ENCODE measurements around the gene ABCC4. TPM values are rescaled to one million over a fixed set of nuclear protein-coding genes. Genes with fewer than 3 reads are reported as not detected.
"Not testable (repeated sequence)": the region's sequence is repeated elsewhere in the genome, so short reads cannot be mapped to it uniquely, and the experiment has no call there.

ABCC4 gene
- total and polyA plus RNA-seq, 4 experiments from 2014 or later: 4.8 to 10.0 (median 6.9) TPM

DNA sequence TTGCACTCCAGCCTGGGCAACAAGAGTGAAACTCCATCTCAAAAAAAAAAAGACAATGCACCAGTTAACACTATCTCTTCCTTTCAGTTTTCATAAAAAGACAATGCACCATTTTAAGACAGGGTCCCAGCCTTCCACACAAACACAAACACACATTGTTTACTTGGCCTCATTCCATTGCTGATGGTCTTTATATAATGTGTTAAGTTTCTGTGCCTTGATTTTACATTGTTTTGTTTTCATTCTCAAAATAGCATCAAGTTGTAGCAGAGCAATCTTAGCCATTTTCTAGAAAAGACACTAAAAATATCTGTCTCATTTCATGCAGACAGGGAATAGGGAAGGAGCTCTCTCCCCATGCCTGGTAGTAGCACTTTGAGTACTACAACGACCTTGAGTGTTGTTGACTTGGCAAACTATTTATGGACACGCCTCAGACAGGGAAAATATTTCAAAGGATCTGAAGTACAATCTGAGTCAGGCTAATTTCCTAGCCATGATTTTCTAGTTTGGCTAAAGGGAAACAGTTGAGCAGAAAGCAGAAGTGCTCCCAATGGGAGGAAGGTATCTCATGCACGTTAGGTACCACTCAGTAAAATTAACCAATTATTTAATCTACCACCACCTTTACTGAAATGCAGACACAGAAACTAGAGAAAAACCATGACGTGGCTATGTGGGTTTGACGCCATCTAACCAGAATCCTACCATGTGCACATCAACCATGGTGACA lies 120.6 kb downstream of the ABCC4 start:
- Histone ChIP-seq H3K36me3 (ENCODE audit: insufficient read depth, low read length) (no peaks in the 10 kb centered on the region), H3K27ac (ENCODE audit: low read depth, low read length) (no peak overlapping the region), H3K9me3 (ENCODE audit: control insufficient read depth in 1 of 2, low read length in 2 of 2) (no peaks in the 10 kb centered on the region), H3K27me3 (ENCODE audit: insufficient read depth, low read length) (no peaks in the 10 kb centered on the region), H3K4me1 (ENCODE audit: insufficient read depth, low read length) (peaks cover 58% of the 10 kb centered on the region), H3K4me3 (ENCODE audit: low read length in 2 of 2) (no peak overlapping the region)
- Mint-ChIP-seq H3K27ac (peak overlapping the region in 3 of 7 donors; percentile 4 to 68 (median 6)), H3K27me3 (no peaks in the 10 kb centered on the region), H3K4me1 (peaks cover 41 to 66% (median 58%) of the 10 kb centered on the region in 4 donors), H3K4me3 (peak overlapping the region in 2 of 8 donors; percentile 9 to 30), H3K36me3 (peaks cover 41 to 51% of the 10 kb centered on the region in 2 donors), H3K9me3 (peaks cover 1 to 22% (median 13%) of the 10 kb centered on the region in 8 donors)
- no peak for DNase-seq
- intact Hi-C loops (cut with micrococcal nuclease): no loop called here
- CTCF ChIA-PET (ENCODE audit: partially characterized antibody): interaction anchor here (1.1 to 9.1 kb wide), 5 partner anchors 10 to 220 kb away, joined by 3 to 74 read pairs (median 3); no protein-coding TSS in a partner anchor
- POLR2A ChIA-PET (ENCODE audit: partially characterized antibody): no interaction called here

GRCh38 chr13:95176611-95177259 lies 124.5 kb downstream of the ABCC4 start:
- peak overlapping the region in 7 of 8 donors; percentile 1 to 68 (median 21) for H3K4me3 Mint-ChIP-seq
- Histone ChIP-seq H3K36me3 (ENCODE audit: insufficient read depth, low read length) (no peaks in the 10 kb centered on the region), H3K27ac (ENCODE audit: low read depth, low read length) (peak overlapping the region; percentile 23), H3K9me3 (ENCODE audit: control insufficient read depth in 1 of 2, low read length in 2 of 2) (no peaks in the 10 kb centered on the region), H3K27me3 (ENCODE audit: insufficient read depth, low read length) (no peaks in the 10 kb centered on the region), H3K4me1 (ENCODE audit: insufficient read depth, low read length) (peaks cover 20% of the 10 kb centered on the region), H3K4me3 (ENCODE audit: low read length in 2 of 2) (no peak overlapping the region)
- DNase-seq: peak in 4 of 5 donors; percentile 15 to 18 (median 16)
- H3K9me3 Mint-ChIP-seq: peaks cover 1 to 22% (median 13%) of the 10 kb centered on the region in 8 donors
- peak overlapping the region; percentile 33 to 91 (median 88) for H3K27ac Mint-ChIP-seq
- intact Hi-C loops (cut with micrococcal nuclease): loop anchor here (1.0 kb wide), 1 partner anchor 9 kb away; no protein-coding TSS in a partner anchor
- H3K36me3 Mint-ChIP-seq: peaks cover 62 to 76% of the 10 kb centered on the region in 2 donors
- peaks cover 22 to 42% (median 37%) of the 10 kb centered on the region in 4 donors for H3K4me1 Mint-ChIP-seq
- ChIA-PET POLR2A (ENCODE audit: partially characterized antibody) (interaction anchor here (1.4 kb wide), 1 partner anchor 22 kb away, joined by 3 read pairs; no protein-coding TSS in a partner anchor), CTCF (ENCODE audit: partially characterized antibody) (interaction anchor here (0.8 to 9.1 kb wide), 2 partner anchors 14 to 204 kb away, joined by 3 to 74 read pairs; no protein-coding TSS in a partner anchor)
- no peaks in the 10 kb centered on the region for H3K27me3 Mint-ChIP-seq

GRCh38 chr13:95174517-95174916 lies 126.7 kb downstream of the ABCC4 start:
- intact Hi-C loops (cut with micrococcal nuclease): no loop called here
- Mint-ChIP-seq H3K36me3 (peaks cover 63 to 73% of the 10 kb centered on the region in 2 donors), H3K4me1 (peaks cover 16 to 29% (median 20%) of the 10 kb centered on the region in 4 donors), H3K27ac (peak overlapping the region in 1 of 7 donors; percentile 57), H3K27me3 (no peaks in the 10 kb centered on the region), H3K9me3 (peaks cover 0 to 11% (median 9%) of the 10 kb centered on the region in 8 donors), H3K4me3 (no peak overlapping the region)
- Histone ChIP-seq H3K4me1 (ENCODE audit: insufficient read depth, low read length) (peaks cover 15% of the 10 kb centered on the region), H3K36me3 (ENCODE audit: insufficient read depth, low read length) (no peaks in the 10 kb centered on the region), H3K9me3 (ENCODE audit: control insufficient read depth in 1 of 2, low read length in 2 of 2) (no peaks in the 10 kb centered on the region), H3K4me3 (ENCODE audit: low read length in 2 of 2) (no peak overlapping the region), H3K27me3 (ENCODE audit: insufficient read depth, low read length) (no peaks in the 10 kb centered on the region), H3K27ac (ENCODE audit: low read depth, low read length) (no peak overlapping the region)
- no peak for DNase-seq
- POLR2A ChIA-PET (ENCODE audit: partially characterized antibody): no interaction called here
- CTCF ChIA-PET (ENCODE audit: partially characterized antibody): interaction anchor here (9.1 kb wide), 1 partner anchor 16 kb away, joined by 74 read pairs; no protein-coding TSS in a partner anchor

- CTCF ChIA-PET (ENCODE audit: partially characterized antibody): no interaction called here
- H3K36me3 Mint-ChIP-seq: peaks cover 47 to 51% of the 10 kb centered on the region in 2 donors
- DNase-seq: no peak
- Histone ChIP-seq H3K36me3 (ENCODE audit: insufficient read depth, low read length) (peaks cover 4% of the 10 kb centered on the region), H3K4me3 (ENCODE audit: low read length in 2 of 2) (no peak overlapping the region), H3K27me3 (ENCODE audit: insufficient read depth, low read length) (no peaks in the 10 kb centered on the region), H3K4me1 (ENCODE audit: insufficient read depth, low read length) (no peaks in the 10 kb centered on the region), H3K27ac (ENCODE audit: low read depth, low read length) (no peak overlapping the region), H3K9me3 (ENCODE audit: control insufficient read depth in 1 of 2, low read length in 2 of 2) (no peaks in the 10 kb centered on the region)
- no peak overlapping the region for H3K4me3 Mint-ChIP-seq
- H3K9me3 Mint-ChIP-seq: no peaks in the 10 kb centered on the region
- H3K27me3 Mint-ChIP-seq: no peaks in the 10 kb centered on the region
- H3K27ac Mint-ChIP-seq: peak overlapping the region in 1 of 7 donors; percentile 75
- POLR2A ChIA-PET (ENCODE audit: partially characterized antibody): no interaction called here
- intact Hi-C loops (cut with micrococcal nuclease): no loop called here
- peaks cover 0 to 5% (median 0%) of the 10 kb centered on the region in 4 donors for H3K4me1 Mint-ChIP-seq
Observed at GRCh38 chr13:95168191-95168590, 133.1 kb downstream of the ABCC4 start.

DNA sequence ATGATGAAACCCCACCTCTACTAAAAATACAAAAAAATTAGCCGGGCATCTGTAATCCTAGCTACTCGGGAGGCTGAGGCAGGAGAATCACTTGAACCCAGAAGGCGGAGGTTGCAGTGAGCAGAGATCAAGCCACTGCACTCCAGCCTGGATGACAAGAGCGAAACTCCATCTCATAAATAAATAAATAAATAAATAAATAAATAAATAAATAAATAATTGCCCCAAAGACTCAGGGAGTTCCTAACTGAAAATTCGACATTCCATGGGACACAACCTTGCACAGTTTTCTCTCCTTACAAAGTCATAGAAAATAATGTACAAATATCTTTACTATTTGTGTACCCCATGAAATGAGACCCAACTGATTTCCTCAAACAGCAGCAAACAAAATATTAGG lies 134.2 kb downstream of the ABCC4 start:
- H3K4me1 ChIP-seq (ENCODE audit: insufficient read depth, low read length); H3K4me1 Mint-ChIP-seq; DNase-seq; H3K27ac ChIP-seq (ENCODE audit: low read depth, low read length); H3K27me3 Mint-ChIP-seq; POLR2A ChIA-PET (ENCODE audit: partially characterized antibody); H3K4me3 ChIP-seq (ENCODE audit: low read length in 2 of 2); H3K36me3 ChIP-seq (ENCODE audit: insufficient read depth, low read length); H3K27me3 ChIP-seq (ENCODE audit: insufficient read depth, low read length); intact Hi-C loops (cut with micrococcal nuclease); H3K4me3 Mint-ChIP-seq; CTCF ChIA-PET (ENCODE audit: partially characterized antibody); H3K9me3 ChIP-seq (ENCODE audit: control insufficient read depth in 1 of 2, low read length in 2 of 2); H3K9me3 Mint-ChIP-seq; H3K27ac Mint-ChIP-seq: not testable (repeated sequence)
- H3K36me3 Mint-ChIP-seq: peaks cover 46 to 50% of the 10 kb centered on the region in 2 donors

DNA sequence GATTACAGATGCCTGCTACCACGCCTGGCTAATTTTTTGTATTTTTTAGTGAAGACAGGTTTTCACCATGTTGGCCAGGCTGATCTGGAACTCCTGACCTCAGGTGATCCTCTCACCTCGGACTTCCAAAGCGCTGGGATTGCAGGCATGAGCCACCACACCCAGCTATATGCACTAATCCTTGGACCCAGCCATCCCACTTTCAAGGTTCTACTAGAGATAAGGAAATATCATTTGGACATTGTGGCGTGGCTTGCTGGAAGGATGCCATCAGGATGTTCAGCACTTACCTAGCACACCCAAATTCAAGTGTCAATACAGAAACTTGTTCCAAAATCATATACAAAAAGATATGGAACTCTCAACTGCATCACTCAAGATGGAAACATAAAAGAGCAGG lies 136.4 kb downstream of the ABCC4 start:
- H3K4me3 Mint-ChIP-seq: no peak overlapping the region
- Histone ChIP-seq H3K27me3 (ENCODE audit: insufficient read depth, low read length) (no peaks in the 10 kb centered on the region), H3K4me3 (ENCODE audit: low read length in 2 of 2) (no peak overlapping the region), H3K36me3 (ENCODE audit: insufficient read depth, low read length) (peaks cover 14% of the 10 kb centered on the region), H3K9me3 (ENCODE audit: control insufficient read depth in 1 of 2, low read length in 2 of 2) (no peaks in the 10 kb centered on the region), H3K4me1 (ENCODE audit: insufficient read depth, low read length) (no peaks in the 10 kb centered on the region), H3K27ac (ENCODE audit: low read depth, low read length) (no peak overlapping the region)
- ChIA-PET POLR2A (ENCODE audit: partially characterized antibody) (no interaction called here), CTCF (ENCODE audit: partially characterized antibody) (interaction anchor here (0.9 to 1.7 kb wide), 2 partner anchors 10 to 25 kb away, joined by 3 to 5 read pairs; no protein-coding TSS in a partner anchor)
- H3K27ac Mint-ChIP-seq: no peak overlapping the region
- peaks cover 45 to 49% of the 10 kb centered on the region in 2 donors for H3K36me3 Mint-ChIP-seq
- no peak for DNase-seq
- H3K9me3 Mint-ChIP-seq: no peaks in the 10 kb centered on the region
- no peaks in the 10 kb centered on the region for H3K27me3 Mint-ChIP-seq
- H3K4me1 Mint-ChIP-seq: no peaks in the 10 kb centered on the region
- intact Hi-C loops (cut with micrococcal nuclease): no loop called here

All from CD4-positive, alpha-beta memory T cell (primary cell).